HCT116 (cell line): Measurements from ENCODE around the gene PRR7. TPM values are rescaled to one million over a fixed set of nuclear protein-coding genes. Genes with fewer than 3 reads are reported as not detected.

Source experiments
- ATAC-seq: fragments of 200-7000 bp; cut with Tn5 transposase; 2 replicates; pipeline ENCODE4 v1.9.1; 2020; ENCODE audit warnings: mild to moderate bottlenecking, moderate library complexity
- BruUV-seq: library from RNA; stranded (reverse); fragments of 400-500 nt; replicated peaks from 2 replicates; lab custom pipeline; 2021; lab: Mats Ljungman, UMichigan
- CTCF ChIA-PET: fragments of 300-600 bp; sonication (Branson Sonifier 250); formaldehyde crosslinking; loops from one replicate; lab custom pipeline; 2021; ENCODE audit warnings: antibody characterized with exemption; lab: Charles Lee
- POLR2A ChIA-PET: fragments of 300-600, 350-600 bp; sonication (Branson Sonifier 250); formaldehyde crosslinking; loops from one replicate; lab custom pipeline; 2021; ENCODE audit warnings: antibody characterized with exemption; lab: Charles Lee
- RAD21 ChIA-PET, 2 experiments: fragments of 300-600 bp; sonication (Branson Sonifier 250); formaldehyde crosslinking; loops; one replicate each; lab custom pipeline; 2023; ENCODE audit warnings: low total read pairs in 2 of 2; ENCODE audit not compliant: uncharacterized antibody in 2 of 2, unreplicated experiment in 2 of 2, low non-redundant PET in 1 of 2; lab: Charles Lee
- DNase-seq: peaks from one replicate; pipeline ENCODE4 v3.0.0-alpha.2; 2010; ENCODE audit warnings: low read depth, low spot score
- H2AFZ ChIP-seq: fragments of 200-600 bp; shearing (Covaris generic), sonication (generic); 2 replicates; pipeline ENCODE4 v1.6.1; 2017; ENCODE audit warnings: low read depth, mixed run types, mixed read lengths, antibody characterized with exemption, low read length; ENCODE audit not compliant: poor library complexity, severe bottlenecking
- H3K27ac ChIP-seq: 2 replicates; pipeline ENCODE4 v1.5.1; 2012; ENCODE audit warnings: low read depth, low read length
- H3K27me3 ChIP-seq: fragments of 200-600 bp; sonication (generic); 2 replicates; pipeline ENCODE4 v1.6.1; 2016; ENCODE audit warnings: mixed run types, low read length, mixed read lengths; ENCODE audit not compliant: insufficient read depth
- H3K36me3 ChIP-seq, 2 experiments: fragments of 200-500 bp in 1 of 2; fragments of 200-600 bp in 1 of 2; sonication (Bioruptor generic) in 1 of 2; sonication (generic) in 1 of 2; 2 replicates each; pipeline versions ENCODE4 v1.5.1 to v1.6.1; 2014 to 2016; ENCODE audit warnings: low read length in 2 of 2, inconsistent platforms in 1 of 2, mixed read lengths in 1 of 2, mixed run types in 1 of 2; ENCODE audit not compliant: insufficient read depth in 2 of 2, control insufficient read depth in 1 of 2
- H3K4me1 ChIP-seq, 2 experiments: fragments of 200-600 bp in 1 of 2; sonication (generic) in 1 of 2; 2 replicates each; pipeline versions ENCODE4 v1.5.1 to v1.6.1; 2012 to 2017; ENCODE audit warnings: low read length in 2 of 2, inconsistent platforms in 1 of 2, mild to moderate bottlenecking in 1 of 2, mixed read lengths in 1 of 2, mixed run types in 1 of 2, moderate library complexity in 1 of 2; ENCODE audit not compliant: insufficient read depth in 2 of 2, control insufficient read depth in 1 of 2
- H3K4me2 ChIP-seq: fragments of 200-600 bp; sonication (generic); 2 replicates; pipeline ENCODE4 v1.6.1; 2017; ENCODE audit warnings: mixed run types, low read length, mixed read lengths
- H3K4me3 ChIP-seq, 2 experiments: fragments of 200-600 bp in 1 of 2; sonication (generic) in 1 of 2; replicated peaks in 1 of 2; 2 replicates each; pipeline ENCODE4 v1.5.1; 2011 to 2016; ENCODE audit warnings: low read length in 2 of 2, control low read depth in 1 of 2, low read depth in 1 of 2, mild to moderate bottlenecking in 1 of 2, mixed read lengths in 1 of 2, mixed run types in 1 of 2
- H3K79me2 ChIP-seq: fragments of 200-600 bp; sonication (generic); 2 replicates; pipeline ENCODE4 v1.6.1; 2017; ENCODE audit warnings: mild to moderate bottlenecking, mixed run types, low read length, moderate library complexity, mixed read lengths; ENCODE audit not compliant: insufficient read depth
- H3K9ac ChIP-seq: fragments of 200-600 bp; sonication (generic); 2 replicates; pipeline ENCODE4 v1.6.1; 2016; ENCODE audit warnings: low read length, mixed read lengths
- H3K9me2 ChIP-seq: fragments of 200-600 bp; sonication (generic), shearing (Covaris generic); 2 replicates; pipeline ENCODE4 v1.6.1; 2017; ENCODE audit warnings: mixed run types, mild to moderate bottlenecking, moderate library complexity; ENCODE audit not compliant: insufficient read depth
- H3K9me3 ChIP-seq, 2 experiments: fragments of 200-500 bp in 1 of 2; fragments of 200-600 bp in 1 of 2; sonication (Bioruptor generic) in 1 of 2; sonication (generic) in 1 of 2; 2 replicates each; pipeline ENCODE4 v1.6.1; 2014 to 2017; ENCODE audit warnings: low read length in 2 of 2, mixed read lengths in 2 of 2, inconsistent platforms in 1 of 2, low read depth in 1 of 2, mild to moderate bottlenecking in 1 of 2, mixed run types in 1 of 2, moderate library complexity in 1 of 2; ENCODE audit not compliant: control insufficient read depth in 1 of 2, insufficient read depth in 1 of 2
- H4K20me1 ChIP-seq: fragments of 200-600 bp; sonication (generic), shearing (Covaris generic); 2 replicates; pipeline ENCODE4 v1.6.1; 2017; ENCODE audit warnings: mixed run types, mild to moderate bottlenecking, moderate library complexity; ENCODE audit not compliant: insufficient read depth
- CBX3 ChIP-seq: IDR thresholded peaks from 2 replicates; pipeline ENCODE4 v1.6.1; 2012; ENCODE audit warnings: low read depth
- EZH2 ChIP-seq: fragments of 200-600 bp; sonication (generic); IDR thresholded peaks from 2 replicates; pipeline ENCODE4 v1.6.1; 2017; ENCODE audit warnings: antibody characterized with exemption, mixed run types
- POLR2AphosphoS5 ChIP-seq: IDR thresholded peaks from 2 replicates; pipeline ENCODE4 v1.6.1; 2011; ENCODE audit warnings: mild to moderate bottlenecking, low read depth, low read length, moderate library complexity
- intact Hi-C: fragments of 100-400 bp; cut with micrococcal nuclease; formaldehyde crosslinking; loops from 2 replicates; pipeline ENCODE4 v1.10.0; 2022
- total RNA-seq: library from RNA; stranded (reverse); gene quantifications from one replicate; pipeline ENCODE4 v1.2.1, GENCODE V29; 2021; ENCODE audit not compliant: unreplicated experiment
- TF ChIP-seq, protein P1 (sequence below): IDR thresholded peaks from 2 replicates; pipeline ENCODE4 v1.6.1; 2012; ENCODE audit warnings: low read depth

PRR7 gene
- total RNA-seq, 1 experiment from 2014 or later: 39.9 TPM

DNA sequence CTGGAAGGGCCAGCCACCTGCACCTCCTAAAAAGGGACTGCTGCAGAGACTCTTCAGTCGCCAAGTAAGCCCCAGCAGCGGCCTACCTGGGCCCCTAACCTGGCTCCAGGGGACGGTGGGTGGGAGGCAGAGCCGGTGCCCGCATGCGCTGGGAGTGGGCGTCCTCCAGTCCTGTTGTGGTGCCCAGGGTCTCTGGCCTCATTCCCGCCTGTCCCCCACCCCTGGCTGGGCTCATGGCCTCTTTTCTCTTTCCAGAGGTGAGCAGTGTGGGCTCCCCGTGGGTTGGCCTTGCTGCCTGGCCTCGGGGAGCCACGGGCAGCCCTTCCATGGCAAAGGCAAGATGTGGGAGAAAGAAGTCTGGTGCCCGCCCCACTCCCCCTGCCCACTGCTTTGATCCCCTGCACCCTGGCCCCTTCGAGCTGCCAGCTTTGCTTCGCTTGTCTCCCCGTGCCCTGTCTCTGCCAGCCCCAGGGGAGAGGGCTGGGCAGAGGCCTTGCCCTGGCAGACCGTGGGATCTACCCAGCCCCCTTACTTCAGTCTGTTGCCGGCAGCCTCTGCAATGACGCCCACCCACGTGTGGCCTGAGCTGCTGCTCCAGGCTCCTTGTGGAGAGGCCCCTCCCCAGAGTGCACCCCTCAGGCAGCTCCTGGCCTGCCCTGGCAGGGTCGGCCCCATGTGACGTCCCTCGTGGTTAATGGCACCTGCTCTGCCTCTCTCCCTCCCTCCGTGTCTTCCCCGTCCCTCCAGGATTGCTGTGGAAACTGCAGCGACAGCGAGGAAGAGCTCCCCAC is 5.4 kb upstream of the PRR7 start:
- H3K4me3 ChIP-seq: no peak overlapping the region
- ATAC-seq (no peak), DNase-seq (no peak)
- H3K27me3 ChIP-seq: no peaks in the 10 kb centered on the region
- peaks cover 3% of the 10 kb centered on the region; the same call in 1 of the 2 replicates for H4K20me1 ChIP-seq
- no peak for TF ChIP-seq CBX3
- TF ChIP-seq, protein P1, sequence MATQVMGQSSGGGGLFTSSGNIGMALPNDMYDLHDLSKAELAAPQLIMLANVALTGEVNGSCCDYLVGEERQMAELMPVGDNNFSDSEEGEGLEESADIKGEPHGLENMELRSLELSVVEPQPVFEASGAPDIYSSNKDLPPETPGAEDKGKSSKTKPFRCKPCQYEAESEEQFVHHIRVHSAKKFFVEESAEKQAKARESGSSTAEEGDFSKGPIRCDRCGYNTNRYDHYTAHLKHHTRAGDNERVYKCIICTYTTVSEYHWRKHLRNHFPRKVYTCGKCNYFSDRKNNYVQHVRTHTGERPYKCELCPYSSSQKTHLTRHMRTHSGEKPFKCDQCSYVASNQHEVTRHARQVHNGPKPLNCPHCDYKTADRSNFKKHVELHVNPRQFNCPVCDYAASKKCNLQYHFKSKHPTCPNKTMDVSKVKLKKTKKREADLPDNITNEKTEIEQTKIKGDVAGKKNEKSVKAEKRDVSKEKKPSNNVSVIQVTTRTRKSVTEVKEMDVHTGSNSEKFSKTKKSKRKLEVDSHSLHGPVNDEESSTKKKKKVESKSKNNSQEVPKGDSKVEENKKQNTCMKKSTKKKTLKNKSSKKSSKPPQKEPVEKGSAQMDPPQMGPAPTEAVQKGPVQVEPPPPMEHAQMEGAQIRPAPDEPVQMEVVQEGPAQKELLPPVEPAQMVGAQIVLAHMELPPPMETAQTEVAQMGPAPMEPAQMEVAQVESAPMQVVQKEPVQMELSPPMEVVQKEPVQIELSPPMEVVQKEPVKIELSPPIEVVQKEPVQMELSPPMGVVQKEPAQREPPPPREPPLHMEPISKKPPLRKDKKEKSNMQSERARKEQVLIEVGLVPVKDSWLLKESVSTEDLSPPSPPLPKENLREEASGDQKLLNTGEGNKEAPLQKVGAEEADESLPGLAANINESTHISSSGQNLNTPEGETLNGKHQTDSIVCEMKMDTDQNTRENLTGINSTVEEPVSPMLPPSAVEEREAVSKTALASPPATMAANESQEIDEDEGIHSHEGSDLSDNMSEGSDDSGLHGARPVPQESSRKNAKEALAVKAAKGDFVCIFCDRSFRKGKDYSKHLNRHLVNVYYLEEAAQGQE: no peak
- TF ChIP-seq POLR2AphosphoS5: peak; percentile 32; the same call in 1 of the 2 replicates
- TF ChIP-seq EZH2: no peak
- no peak overlapping the region; the same call in 1 of the 2 replicates for H3K27ac ChIP-seq
- ChIA-PET RAD21 (no interaction called here), CTCF (interaction anchor here (1.0 kb wide), 1 partner anchor 37 kb away, joined by 3 read pairs; no protein-coding TSS in a partner anchor), POLR2A (interaction anchor here (0.5 kb wide), 1 partner anchor 355 kb away, joined by 3 read pairs; the partner anchor contains the start of gene FGFR4)
- peaks cover 30% of the 10 kb centered on the region; the same call in 1 of the 2 replicates for H3K79me2 ChIP-seq
- H3K4me2 ChIP-seq: no peak overlapping the region
- BruUV-seq: no TSS peak
- peaks cover 7 to 24% of the 10 kb centered on the region in 2 experiments; a peak in 3 of 4 replicates for H3K36me3 ChIP-seq
- no peaks in the 10 kb centered on the region for H3K9me2 ChIP-seq
- H3K4me1 ChIP-seq: peaks cover 0 to 30% of the 10 kb centered on the region in 2 experiments; a peak in 2 of 4 replicates
- H3K9ac ChIP-seq: no peak overlapping the region
- intact Hi-C loops: no loop called here
- H3K9me3 ChIP-seq: no peaks in the 10 kb centered on the region
- no peak overlapping the region for H2AFZ ChIP-seq
